ENCODE results near the gene ANKRD24. TPM values are rescaled to one million over a fixed set of nuclear protein-coding genes. Genes with fewer than 3 reads are reported as not detected.
A peak's percentile ranks its signal among the peaks of the same experiment; 100 is the strongest.
"Not testable (repeated sequence)": the region's sequence is repeated elsewhere in the genome, so short reads cannot be mapped to it uniquely, and the experiment has no call there.

The ANKRD24 gene
- polyA plus RNA-seq, 1 of the 3 experiments (the other 2 are of a cell fraction) = 0.87 TPM

DNA sequence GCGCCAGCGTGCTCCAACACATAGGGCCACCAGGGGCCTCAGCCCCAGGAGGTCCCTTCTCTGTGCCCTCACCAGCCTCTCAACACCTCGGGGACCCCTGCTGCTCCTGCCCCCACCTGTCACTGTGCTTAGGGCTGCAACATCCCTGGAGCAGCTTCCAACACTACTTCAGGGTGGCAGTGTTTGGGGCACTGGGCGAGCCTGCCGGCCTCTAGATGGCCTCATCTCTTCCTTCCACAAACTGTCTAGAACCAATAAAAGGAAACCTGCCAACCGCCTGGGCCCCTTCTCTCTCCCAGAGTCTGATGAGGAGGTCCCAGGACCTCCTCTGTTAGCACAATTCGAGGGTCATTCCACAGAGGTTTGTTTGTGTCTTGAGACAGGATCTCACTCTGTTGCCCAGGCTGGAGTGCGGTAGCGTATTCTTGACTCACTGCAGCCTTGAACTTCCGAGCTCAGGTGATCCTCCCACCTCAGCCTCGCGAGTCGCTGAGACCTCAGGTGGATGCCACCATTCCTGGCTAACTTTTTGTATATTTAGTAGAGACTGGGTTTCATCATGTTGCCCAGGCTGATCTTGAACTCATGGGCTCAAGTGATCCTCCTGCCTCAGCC, 86.4 kb downstream of the ANKRD24 start:
- no peak overlapping the region for H3K4me2 ChIP-seq
- TF ChIP-seq GATA2 (CRISPR knock-in tag; IDR thresholded peaks at IDR 0.05) (no peak), RAD21 (IDR thresholded peaks at IDR 0.05; ENCODE audit: low read length) (peak; percentile 30)
- H3K9me2 ChIP-seq = no peaks in the 10 kb centered on the region
- H3K79me2 ChIP-seq (ENCODE audit: insufficient read depth) = no peaks in the 10 kb centered on the region
- peaks cover 0 to 4% of the 10 kb centered on the region in 2 experiments for H3K36me3 ChIP-seq (replicated peaks in 1 of 2; ENCODE audit: control insufficient read depth in 1 of 2, insufficient read depth in 2 of 2, low read length in 1 of 2)
- peaks cover 4% of the 10 kb centered on the region for H3F3A ChIP-seq (replicated peaks; ENCODE audit: insufficient read depth)
- WGBS (ENCODE audit: low lambda C conversion rate) = 93% methylated on average over 10 of the region's 13 CpGs
- H3K27ac ChIP-seq (ENCODE audit: low read depth in 2 of 2, low read length in 1 of 2) = no peak overlapping the region
- peaks cover 0 to 7% of the 10 kb centered on the region in 2 experiments; a peak in 1 of 4 replicates for H3K4me1 ChIP-seq (ENCODE audit: control insufficient read depth in 1 of 2, insufficient read depth in 2 of 2, low read depth in 1 of 2, low read length in 1 of 2)
- H2AFZ ChIP-seq (ENCODE audit: low read depth) = no peak overlapping the region
- no peaks in the 10 kb centered on the region for H3K9me3 ChIP-seq
- CTCF ChIA-PET = interaction anchor here (0.6 to 4.5 kb wide), 15 partner anchors 10 to 132 kb away, joined by 3 to 130 read pairs (median 11); partner anchors contain the start of genes FSD1, MPND, SH3GL1 and SHD
- POLR2A ChIA-PET = interaction anchor here (1.7 to 3.0 kb wide), 2 partner anchors 9 to 74 kb away, joined by 7 to 20 read pairs; partner anchors contain the start of gene MPND
- no peak overlapping the region for H3K4me3 ChIP-seq (ENCODE audit: low read depth in 2 of 2, low read length in 1 of 2)
- no peak for DNase-seq
- no peak overlapping the region for H3K9ac ChIP-seq
- H3K27me3 ChIP-seq (ENCODE audit: insufficient read depth) = no peaks in the 10 kb centered on the region
- 0 out of 2 replicates have a peak, but pooled peaks cover 4% of the 10 kb centered on the region for H4K20me1 ChIP-seq (ENCODE audit: insufficient read depth)

DNA sequence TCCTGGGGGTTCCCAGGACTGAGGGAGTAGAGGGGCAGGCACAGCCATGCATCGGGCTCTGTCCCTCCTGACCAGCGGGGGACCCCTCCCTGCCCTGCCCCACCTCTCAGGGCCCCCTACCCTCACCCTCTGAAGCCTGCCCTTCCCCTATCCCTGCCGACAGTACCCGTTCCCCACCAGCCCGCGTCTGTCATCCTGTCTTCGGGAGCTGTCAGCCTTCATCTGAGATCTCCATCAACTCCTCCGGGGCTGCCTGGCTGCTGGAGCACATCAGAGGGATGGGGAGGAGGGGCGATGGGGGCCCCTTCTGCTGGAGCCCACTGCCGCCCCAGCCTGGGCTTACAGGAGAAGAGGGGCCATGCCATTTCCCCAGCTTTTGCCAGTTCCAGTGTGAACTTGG, 90.4 kb downstream of the ANKRD24 start:
- ChIA-PET POLR2A (interaction anchor here (1.2 kb wide), 1 partner anchor 70 kb away, joined by 4 read pairs; no protein-coding TSS in a partner anchor), CTCF (interaction anchor here (0.5 to 5.6 kb wide), 4 partner anchors 20 to 252 kb away, joined by 3 to 36 read pairs (median 4); no protein-coding TSS in a partner anchor)
- H3K9me3 ChIP-seq = no peaks in the 10 kb centered on the region
- H3K27me3 ChIP-seq (ENCODE audit: insufficient read depth) = no peaks in the 10 kb centered on the region
- 52% methylated on average over 9 of the region's 10 CpGs for WGBS (ENCODE audit: low lambda C conversion rate)
- no peak overlapping the region for H3K9ac ChIP-seq
- peak; percentile 58 for DNase-seq
- no peak overlapping the region for H2AFZ ChIP-seq (ENCODE audit: low read depth)
- peaks cover 0 to 4% of the 10 kb centered on the region in 2 experiments for H3K36me3 ChIP-seq (replicated peaks in 1 of 2; ENCODE audit: control insufficient read depth in 1 of 2, insufficient read depth in 2 of 2, low read length in 1 of 2)
- H3F3A ChIP-seq (replicated peaks; ENCODE audit: insufficient read depth) = no peaks in the 10 kb centered on the region
- H3K79me2 ChIP-seq (ENCODE audit: insufficient read depth) = no peaks in the 10 kb centered on the region
- H3K4me1 ChIP-seq (ENCODE audit: control insufficient read depth in 1 of 2, insufficient read depth in 2 of 2, low read depth in 1 of 2, low read length in 1 of 2) = peaks cover 0 to 15% of the 10 kb centered on the region in 2 experiments; a peak in 1 of 4 replicates
- no peaks in the 10 kb centered on the region for H4K20me1 ChIP-seq (ENCODE audit: insufficient read depth)
- H3K4me3 ChIP-seq (ENCODE audit: low read depth in 2 of 2, low read length in 1 of 2) = no peak overlapping the region
- H3K9me2 ChIP-seq = no peaks in the 10 kb centered on the region
- no peak for TF ChIP-seq RAD21 (IDR thresholded peaks at IDR 0.05; ENCODE audit: low read length)
- no peak for TF ChIP-seq JUND (IDR thresholded peaks at IDR 0.05)
- TF ChIP-seq GATA2 (CRISPR knock-in tag; IDR thresholded peaks at IDR 0.05) = peak; percentile 39; the same call in 1 of the 2 replicates
- TF ChIP-seq, protein P1, sequence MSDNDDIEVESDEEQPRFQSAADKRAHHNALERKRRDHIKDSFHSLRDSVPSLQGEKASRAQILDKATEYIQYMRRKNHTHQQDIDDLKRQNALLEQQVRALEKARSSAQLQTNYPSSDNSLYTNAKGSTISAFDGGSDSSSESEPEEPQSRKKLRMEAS (IDR thresholded peaks at IDR 0.05; ENCODE audit: low read depth) = no peak
- no peak for TF ChIP-seq FOXJ3 (CRISPR knock-in tag; IDR thresholded peaks at IDR 0.05)
- no peak overlapping the region for H3K4me2 ChIP-seq
- H3K27ac ChIP-seq (ENCODE audit: low read depth in 2 of 2, low read length in 1 of 2) = no peak overlapping the region

DNA sequence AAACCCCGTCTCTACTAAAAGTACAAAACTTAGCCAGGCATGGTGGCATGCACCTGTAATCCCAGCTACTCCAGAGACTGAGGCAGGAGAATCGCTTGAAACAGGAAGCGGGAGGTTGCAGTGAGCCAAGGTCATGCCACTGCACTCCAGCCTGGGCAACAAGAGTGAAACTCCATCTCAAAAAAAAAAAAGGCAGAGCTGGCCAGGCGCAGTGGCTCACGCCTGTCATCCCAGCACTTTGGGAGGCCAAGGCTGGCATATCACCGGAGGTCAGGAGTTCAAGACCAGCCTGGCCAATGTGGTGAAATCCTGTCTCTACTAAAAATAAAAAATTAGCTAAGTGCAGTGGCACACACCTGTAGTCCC, 91.8 kb downstream of the ANKRD24 start:
- H3K4me1 ChIP-seq (ENCODE audit: control insufficient read depth in 1 of 2, insufficient read depth in 2 of 2, low read depth in 1 of 2, low read length in 1 of 2) = peaks cover 0 to 19% of the 10 kb centered on the region in 2 experiments; a peak in 1 of 4 replicates
- H3K4me2 ChIP-seq; H2AFZ ChIP-seq (ENCODE audit: low read depth); H3K4me3 ChIP-seq (ENCODE audit: low read depth in 2 of 2, low read length in 1 of 2); H3K79me2 ChIP-seq (ENCODE audit: insufficient read depth); H4K20me1 ChIP-seq (ENCODE audit: insufficient read depth); H3K9me3 ChIP-seq; H3K27ac ChIP-seq (ENCODE audit: low read depth in 2 of 2, low read length in 1 of 2); H3F3A ChIP-seq (replicated peaks; ENCODE audit: insufficient read depth); H3K9me2 ChIP-seq; H3K9ac ChIP-seq; H3K27me3 ChIP-seq (ENCODE audit: insufficient read depth); POLR2A ChIA-PET; DNase-seq; H3K36me3 ChIP-seq (replicated peaks in 1 of 2; ENCODE audit: control insufficient read depth in 1 of 2, insufficient read depth in 2 of 2, low read length in 1 of 2): not testable (repeated sequence)
- WGBS (ENCODE audit: low lambda C conversion rate) = 93% methylated on average over 6 of the region's 6 CpGs
- CTCF ChIA-PET = interaction anchor here (0.9 to 5.6 kb wide), 2 partner anchors 19 to 79 kb away, joined by 3 to 36 read pairs; no protein-coding TSS in a partner anchor

Other genes starting within 250 kb of the ANKRD24 start
- gene NMRK2, start 249.6 kb upstream of the ANKRD24 start, polyA plus RNA-seq (2012; rRNA removed) = not detected in 2 replicates
- gene DAPK3, start 211.6 kb upstream of the ANKRD24 start, polyA plus RNA-seq (2012; rRNA removed) = 118 and 142 TPM in 2 replicates
- 1,295 and 1,553 TPM in 2 replicates for gene EEF2, start 197.2 kb upstream of the ANKRD24 start, polyA plus RNA-seq (2012; rRNA removed)
- 7.7 and 14.1 TPM in 2 replicates for gene PIAS4, start 175.0 kb upstream of the ANKRD24 start, polyA plus RNA-seq (2012; rRNA removed)
- gene ZBTB7A, start 115.8 kb upstream of the ANKRD24 start, polyA plus RNA-seq (2012; rRNA removed) = 5.6 and 7.4 TPM in 2 replicates
- 67.2 and 114 TPM in 2 replicates for gene MAP2K2, start 58.6 kb upstream of the ANKRD24 start, polyA plus RNA-seq (2012; rRNA removed)
- 0.05 TPM in 1 of 2 replicates, not detected in the other for gene CREB3L3, start 29.1 kb upstream of the ANKRD24 start, polyA plus RNA-seq (2012; rRNA removed)
- 37.2 and 41.0 TPM in 2 replicates for gene SIRT6, start 126 bp upstream of the ANKRD24 start, polyA plus RNA-seq (2012; rRNA removed)
- 3.6 and 3.7 TPM in 2 replicates for gene EBI3, start 46.8 kb downstream of the ANKRD24 start, polyA plus RNA-seq (2012; rRNA removed)
- gene YJU2, start 64.4 kb downstream of the ANKRD24 start, polyA plus RNA-seq (2012; rRNA removed) = 25.3 and 29.0 TPM in 2 replicates
- 3.1 and 6.9 TPM in 2 replicates for gene SHD, start 96.6 kb downstream of the ANKRD24 start, polyA plus RNA-seq (2012; rRNA removed)
- 0.06 TPM in 1 of 2 replicates, not detected in the other for gene TMIGD2, start 119.7 kb downstream of the ANKRD24 start, polyA plus RNA-seq (2012; rRNA removed)
- 46.7 and 49.0 TPM in 2 replicates for gene FSD1, start 121.9 kb downstream of the ANKRD24 start, polyA plus RNA-seq (2012; rRNA removed)
- 6.0 and 7.6 TPM in 2 replicates for gene STAP2, start 156.1 kb downstream of the ANKRD24 start, polyA plus RNA-seq (2012; rRNA removed)
- gene MPND, start 160.9 kb downstream of the ANKRD24 start, polyA plus RNA-seq (2012; rRNA removed) = 18.7 and 21.3 TPM in 2 replicates
- gene SH3GL1, start 217.9 kb downstream of the ANKRD24 start, polyA plus RNA-seq (2012; rRNA removed) = 62.5 and 82.8 TPM in 2 replicates
- 13.2 and 18.0 TPM in 2 replicates for gene CHAF1A, start 220.0 kb downstream of the ANKRD24 start, polyA plus RNA-seq (2012; rRNA removed)

Data from SK-N-SH (cell line).